Pons (tissue), 1 donor: ENCODE results near the gene FER.
"Not testable (repeated sequence)": the region's sequence is repeated elsewhere in the genome, so short reads cannot be mapped to it uniquely, and the experiment has no call there.

Source experiments
- DNase-seq: peaks from one replicate; pipeline ENCODE4 v3.0.0-alpha.2; 2016; ENCODE audit warnings: low spot score

Gene FER

GRCh38 chr5:108798513-108799265, 51.0 kb downstream of the FER start:
- no peak for DNase-seq

- DNase-seq: no peak
Measured at GRCh38 chr5:108801301-108801700, 53.6 kb downstream of the FER start.

GRCh38 chr5:108801776-108802175, 54.1 kb downstream of the FER start:
- no peak for DNase-seq

GRCh38 chr5:108810717-108811116, 63.0 kb downstream of the FER start:
- no peak for DNase-seq

- no peak for DNase-seq
Measured at GRCh38 chr5:108813673-108814072, 66.0 kb downstream of the FER start.

- no peak for DNase-seq
Measured at GRCh38 chr5:108814551-108814950, 66.9 kb downstream of the FER start.

GRCh38 chr5:108818613-108819272, 71.0 kb downstream of the FER start:
- DNase-seq: no peak

- no peak for DNase-seq
Measured at GRCh38 chr5:108820983-108821382, 73.3 kb downstream of the FER start.

GRCh38 chr5:108822211-108822947, 74.7 kb downstream of the FER start:
- DNase-seq: no peak

GRCh38 chr5:108827131-108827530, 79.4 kb downstream of the FER start:
- DNase-seq: no peak

- no peak for DNase-seq
Measured at GRCh38 chr5:108830705-108831276, 83.1 kb downstream of the FER start.

- peak; percentile 28 for DNase-seq
Measured at GRCh38 chr5:108836492-108836891, 88.8 kb downstream of the FER start.

GRCh38 chr5:108842260-108842941, 94.7 kb downstream of the FER start:
- DNase-seq: not testable (repeated sequence)

- not testable (repeated sequence) for DNase-seq
Measured at GRCh38 chr5:108851129-108851528, 103.4 kb downstream of the FER start.

- DNase-seq: no peak
Measured at GRCh38 chr5:108857905-108858304, 110.2 kb downstream of the FER start.

- DNase-seq: peak; percentile 8
Measured at GRCh38 chr5:108858959-108859358, 111.3 kb downstream of the FER start.

GRCh38 chr5:108862211-108862610, 114.5 kb downstream of the FER start:
- DNase-seq: no peak

- DNase-seq: not testable (repeated sequence)
Measured at GRCh38 chr5:108866097-108866496, 118.4 kb downstream of the FER start.

- DNase-seq: no peak
Measured at GRCh38 chr5:108867656-108868055, 120.0 kb downstream of the FER start.

GRCh38 chr5:108869066-108869465, 121.4 kb downstream of the FER start:
- no peak for DNase-seq

- no peak for DNase-seq
Measured at GRCh38 chr5:108876451-108876850, 128.8 kb downstream of the FER start.

GRCh38 chr5:108878756-108879155, 131.1 kb downstream of the FER start:
- DNase-seq: no peak
